HG03575 (cell line): ENCODE measurements around the gene SLC44A3.

Experiments
- ATAC-seq: cut with Tn5 transposase; IDR thresholded peaks from one replicate; pipeline ENCODE4 v1.9.1; 2021; ENCODE audit not compliant: unreplicated experiment, insufficient number of reproducible peaks, low FRiP score; ENCODE audit errors: extremely low read depth

Gene SLC44A3

GRCh38 chr1:94892604-94893254 lies 72.6 kb downstream of the SLC44A3 start:
- no peak for ATAC-seq

GRCh38 chr1:94894630-94895029 lies 74.5 kb downstream of the SLC44A3 start:
- ATAC-seq: no peak

- no peak for ATAC-seq
These were observed 75.4 kb downstream of the SLC44A3 start for GRCh38 chr1:94895518-94895917.

GRCh38 chr1:94898491-94899385 lies 78.6 kb downstream of the SLC44A3 start:
- no peak for ATAC-seq

- ATAC-seq: no peak
These were observed 79.6 kb downstream of the SLC44A3 start for GRCh38 chr1:94899756-94900155.

GRCh38 chr1:94901841-94902240 lies 81.7 kb downstream of the SLC44A3 start:
- no peak for ATAC-seq

- no peak for ATAC-seq
These were observed 83.3 kb downstream of the SLC44A3 start for GRCh38 chr1:94903280-94904009.

GRCh38 chr1:94905207-94905606 lies 85.0 kb downstream of the SLC44A3 start:
- no peak for ATAC-seq

- no peak for ATAC-seq
These were observed 86.2 kb downstream of the SLC44A3 start for GRCh38 chr1:94906382-94906781.

- no peak for ATAC-seq
These were observed 87.0 kb downstream of the SLC44A3 start for GRCh38 chr1:94907136-94907535.

- no peak for ATAC-seq
These were observed 88.0 kb downstream of the SLC44A3 start for GRCh38 chr1:94908190-94908589.

- no peak for ATAC-seq
These were observed 88.8 kb downstream of the SLC44A3 start for GRCh38 chr1:94908965-94909364.

GRCh38 chr1:94909486-94909885 lies 89.3 kb downstream of the SLC44A3 start:
- no peak for ATAC-seq

GRCh38 chr1:94912263-94913184 lies 92.4 kb downstream of the SLC44A3 start:
- ATAC-seq: no peak

- no peak for ATAC-seq
These were observed 97.1 kb downstream of the SLC44A3 start for GRCh38 chr1:94917251-94917650.

GRCh38 chr1:94919241-94920030 lies 99.3 kb downstream of the SLC44A3 start:
- no peak for ATAC-seq

- ATAC-seq: no peak
These were observed 99.9 kb downstream of the SLC44A3 start for GRCh38 chr1:94920061-94920460.

- no peak for ATAC-seq
These were observed 101.8 kb downstream of the SLC44A3 start for GRCh38 chr1:94921977-94922376.
